Measurements from ENCODE around the gene FBLN1. TPM values are rescaled to one million over a fixed set of nuclear protein-coding genes. Genes with fewer than 3 reads are reported as not detected.

FBLN1 gene
- total RNA-seq, 1 donor from 2014 or later, result 7.4 TPM

DNA sequence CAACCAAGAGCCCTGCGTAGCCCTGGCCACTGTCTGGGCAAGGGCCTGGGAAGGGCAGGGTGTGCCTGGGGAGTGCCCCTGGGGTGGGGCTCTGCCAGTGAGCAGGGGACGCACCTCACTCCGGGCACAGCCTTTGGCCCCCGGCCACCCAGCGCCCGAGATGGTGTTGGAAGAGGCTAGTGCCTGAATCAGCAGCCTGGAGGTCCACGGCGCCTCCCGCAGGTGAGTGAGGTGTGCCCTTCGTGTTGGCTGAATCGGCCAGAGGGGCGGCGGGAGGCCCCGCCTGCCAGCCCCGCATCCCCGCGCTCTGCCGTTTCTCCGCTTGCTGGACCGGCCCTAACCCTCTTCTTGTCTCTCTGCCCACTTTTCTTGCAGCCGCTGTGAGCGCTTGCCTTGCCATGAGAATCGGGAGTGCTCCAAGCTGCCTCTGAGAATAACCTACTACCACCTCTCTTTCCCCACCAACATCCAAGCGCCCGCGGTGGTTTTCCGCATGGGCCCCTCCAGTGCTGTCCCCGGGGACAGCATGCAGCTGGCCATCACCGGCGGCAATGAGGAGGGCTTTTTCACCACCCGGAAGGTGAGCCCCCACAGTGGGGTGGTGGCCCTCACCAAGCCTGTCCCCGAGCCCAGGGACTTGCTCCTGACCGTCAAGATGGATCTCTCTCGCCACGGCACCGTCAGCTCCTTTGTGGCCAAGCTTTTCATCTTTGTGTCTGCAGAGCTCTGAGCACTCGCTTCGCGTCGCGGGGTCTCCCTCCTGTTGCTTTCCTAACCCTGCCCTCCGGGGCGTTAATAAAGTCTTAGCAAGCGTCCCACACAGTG is 60.1 kb downstream of the FBLN1 start:
- no peak for DNase-seq (ENCODE audit: extremely low read depth, low read depth, low spot score)

DNA sequence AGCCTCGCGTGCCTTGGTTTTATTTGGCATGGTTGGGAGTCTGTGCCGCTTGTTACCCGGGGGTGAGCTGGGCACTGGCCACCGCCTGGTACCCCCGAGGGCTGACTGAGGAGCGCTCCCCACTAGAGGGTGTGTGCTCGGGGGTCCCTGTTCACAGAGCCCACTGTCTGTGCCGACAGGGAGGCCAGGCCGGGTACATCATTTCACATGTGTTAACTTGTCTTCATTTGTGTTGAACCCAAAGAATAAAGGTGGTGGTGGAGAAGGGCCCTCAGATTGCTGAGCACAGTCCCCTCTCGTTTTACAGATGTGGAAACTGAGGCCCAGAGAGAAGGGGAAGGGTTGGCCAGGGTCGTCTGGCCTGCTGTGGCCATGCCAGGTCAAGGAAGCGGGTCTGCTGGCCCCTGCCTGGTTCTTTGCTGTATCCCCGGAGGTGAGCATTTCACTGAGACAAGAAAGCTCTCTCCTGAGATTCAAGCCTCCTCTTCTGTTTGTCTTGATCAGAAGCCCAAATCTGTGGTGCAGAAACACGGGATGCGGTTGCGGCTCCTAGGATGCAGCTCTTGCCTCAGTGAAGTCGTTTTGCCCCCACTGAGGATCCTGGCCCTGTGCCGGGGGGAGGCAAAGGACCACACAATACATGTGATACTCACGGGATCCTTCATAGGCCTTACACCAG is 60.8 kb downstream of the FBLN1 start:
- DNase-seq (ENCODE audit: extremely low read depth, low read depth, low spot score), result no peak

GRCh38 chr22:45564349-45565030 is 61.8 kb downstream of the FBLN1 start:
- DNase-seq (ENCODE audit: extremely low read depth, low read depth, low spot score), result no peak

- DNase-seq (ENCODE audit: extremely low read depth, low read depth, low spot score), result no peak
Observed at GRCh38 chr22:45565171-45565570, 62.5 kb downstream of the FBLN1 start.

GRCh38 chr22:45565973-45566372 is 63.3 kb downstream of the FBLN1 start:
- no peak for DNase-seq (ENCODE audit: extremely low read depth, low read depth, low spot score)

DNA sequence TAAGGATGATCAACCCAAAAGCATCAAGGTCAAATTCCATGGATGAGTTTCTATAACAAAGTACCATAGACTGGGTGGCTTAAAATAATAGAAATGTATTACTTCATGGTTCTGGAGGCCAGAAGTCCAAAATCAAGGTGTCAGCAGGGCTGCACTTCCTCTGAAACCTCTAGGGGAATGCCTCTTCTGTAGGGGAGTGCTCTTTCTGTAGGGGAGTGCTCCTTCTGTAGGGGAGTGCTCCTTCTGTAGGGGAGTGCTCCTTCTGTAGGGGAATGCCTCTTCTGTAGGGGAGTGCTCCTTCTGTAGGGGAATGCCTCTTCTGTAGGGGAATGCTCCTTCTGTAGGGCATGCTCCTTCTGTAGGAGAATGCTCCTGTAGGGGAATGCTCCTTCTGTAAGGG is 65.5 kb downstream of the FBLN1 start:
- DNase-seq (ENCODE audit: extremely low read depth, low read depth, low spot score), result no peak

- no peak for DNase-seq (ENCODE audit: extremely low read depth, low read depth, low spot score)
Observed at GRCh38 chr22:45571089-45571488, 68.4 kb downstream of the FBLN1 start.

- no peak for DNase-seq (ENCODE audit: extremely low read depth, low read depth, low spot score)
Observed at GRCh38 chr22:45572444-45572843, 69.8 kb downstream of the FBLN1 start.

DNA sequence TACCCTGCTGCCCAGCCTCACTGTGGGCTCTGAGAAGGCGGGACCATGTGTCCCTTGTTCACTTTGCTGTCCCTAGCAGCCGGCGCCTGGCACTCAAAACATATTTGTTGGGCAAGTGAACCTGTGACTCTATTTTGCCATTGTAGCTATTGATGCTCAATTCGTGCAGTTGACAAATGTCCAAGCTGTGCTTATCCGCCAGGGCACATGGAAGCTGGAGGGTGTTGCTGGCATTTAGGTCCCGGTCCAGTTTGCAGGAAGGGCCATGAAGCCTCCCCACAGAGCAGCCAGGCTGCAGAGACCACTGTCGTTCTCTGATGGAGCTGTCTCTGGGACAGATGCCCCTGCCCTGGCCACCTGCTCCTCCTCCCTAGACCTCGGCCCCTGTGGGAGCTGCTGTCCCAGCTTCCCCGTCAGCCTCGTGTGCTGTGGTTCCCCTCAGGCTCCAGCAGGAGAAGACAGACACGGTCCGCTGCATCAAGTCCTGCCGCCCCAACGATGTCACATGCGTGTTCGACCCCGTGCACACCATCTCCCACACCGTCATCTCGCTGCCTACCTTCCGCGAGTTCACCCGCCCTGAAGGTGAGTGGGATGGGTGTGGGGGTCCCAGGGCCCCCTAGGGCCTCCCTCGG is 71.5 kb downstream of the FBLN1 start:
- no peak for DNase-seq (ENCODE audit: extremely low read depth, low read depth, low spot score)

- no peak for DNase-seq (ENCODE audit: extremely low read depth, low read depth, low spot score)
Observed at GRCh38 chr22:45575173-45575572, 72.5 kb downstream of the FBLN1 start.

- no peak for DNase-seq (ENCODE audit: extremely low read depth, low read depth, low spot score)
Observed at GRCh38 chr22:45575607-45576272, 73.1 kb downstream of the FBLN1 start.

DNA sequence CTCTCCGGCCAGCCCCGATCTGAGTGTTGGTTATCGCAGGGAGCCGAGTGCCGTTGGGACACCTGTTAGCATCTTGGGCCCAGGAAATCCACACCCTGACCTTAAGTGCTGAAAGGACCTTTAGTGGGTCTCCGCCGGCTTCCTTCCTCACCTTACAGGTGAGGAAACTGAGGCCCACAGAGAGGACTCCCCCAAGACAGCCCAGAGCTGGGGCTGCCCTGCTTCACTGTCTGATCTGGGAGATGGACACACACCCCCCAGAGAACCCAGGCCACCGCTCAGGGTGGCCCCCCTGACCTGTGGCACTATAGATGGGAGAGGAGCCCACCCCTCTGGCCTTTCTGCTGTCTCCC is 73.6 kb downstream of the FBLN1 start:
- DNase-seq (ENCODE audit: extremely low read depth, low read depth, low spot score), result no peak

- no peak for DNase-seq (ENCODE audit: extremely low read depth, low read depth, low spot score)
Observed at GRCh38 chr22:45576730-45577464, 74.2 kb downstream of the FBLN1 start.

GRCh38 chr22:45577746-45578523 is 75.3 kb downstream of the FBLN1 start:
- DNase-seq (ENCODE audit: extremely low read depth, low read depth, low spot score), result peak; percentile 31

DNA sequence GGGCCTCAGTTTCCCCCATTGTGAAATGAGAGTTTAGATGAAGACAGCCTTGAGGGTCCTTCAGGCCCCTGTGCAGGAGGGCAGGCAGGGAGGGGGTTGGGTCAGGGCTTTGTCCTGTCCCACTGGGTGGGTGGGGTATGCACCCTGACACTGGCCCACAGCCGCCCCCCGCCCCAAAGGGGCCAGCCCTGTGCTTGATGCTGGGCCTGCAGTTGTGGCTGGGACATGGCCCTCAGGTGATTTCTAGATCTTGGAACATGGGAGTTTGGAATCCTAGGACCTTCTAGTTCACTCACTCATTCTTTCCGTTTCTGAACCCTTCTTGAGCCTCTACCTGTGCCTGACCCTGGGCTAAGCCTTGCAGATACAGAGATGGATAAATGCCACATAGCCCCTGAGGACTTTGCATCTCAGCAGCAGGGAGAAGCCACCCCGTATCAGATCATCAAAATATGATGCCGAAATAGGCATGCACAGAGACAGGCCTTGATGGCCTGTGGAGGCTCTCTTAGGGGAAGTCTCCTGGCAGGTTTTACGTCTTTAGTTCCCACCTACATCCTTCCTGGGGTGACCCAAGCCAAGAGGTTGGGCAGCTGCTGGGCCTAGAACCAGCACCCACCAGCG is 76.0 kb downstream of the FBLN1 start:
- DNase-seq (ENCODE audit: extremely low read depth, low read depth, low spot score), result no peak

DNA sequence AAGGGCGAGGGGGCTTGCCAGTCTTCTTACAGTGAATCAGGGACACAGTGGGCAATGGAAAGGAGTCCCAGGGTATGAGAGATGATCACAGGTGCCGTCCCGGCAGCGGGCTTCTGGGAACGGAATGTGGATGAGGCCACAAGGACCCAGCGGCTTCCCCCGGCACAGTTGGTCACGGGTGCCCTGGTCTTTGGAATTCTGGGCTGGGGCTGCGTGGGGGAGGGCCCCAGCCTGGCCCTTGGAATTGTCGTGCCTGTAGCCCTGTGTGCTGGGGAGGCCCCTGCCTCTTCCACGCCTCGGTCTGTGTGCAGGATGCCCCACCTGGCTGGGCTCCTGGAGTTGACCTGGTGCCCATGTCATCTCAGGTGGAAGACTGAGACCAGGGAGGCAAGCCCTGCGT is 76.6 kb downstream of the FBLN1 start:
- DNase-seq (ENCODE audit: extremely low read depth, low read depth, low spot score), result no peak

DNA sequence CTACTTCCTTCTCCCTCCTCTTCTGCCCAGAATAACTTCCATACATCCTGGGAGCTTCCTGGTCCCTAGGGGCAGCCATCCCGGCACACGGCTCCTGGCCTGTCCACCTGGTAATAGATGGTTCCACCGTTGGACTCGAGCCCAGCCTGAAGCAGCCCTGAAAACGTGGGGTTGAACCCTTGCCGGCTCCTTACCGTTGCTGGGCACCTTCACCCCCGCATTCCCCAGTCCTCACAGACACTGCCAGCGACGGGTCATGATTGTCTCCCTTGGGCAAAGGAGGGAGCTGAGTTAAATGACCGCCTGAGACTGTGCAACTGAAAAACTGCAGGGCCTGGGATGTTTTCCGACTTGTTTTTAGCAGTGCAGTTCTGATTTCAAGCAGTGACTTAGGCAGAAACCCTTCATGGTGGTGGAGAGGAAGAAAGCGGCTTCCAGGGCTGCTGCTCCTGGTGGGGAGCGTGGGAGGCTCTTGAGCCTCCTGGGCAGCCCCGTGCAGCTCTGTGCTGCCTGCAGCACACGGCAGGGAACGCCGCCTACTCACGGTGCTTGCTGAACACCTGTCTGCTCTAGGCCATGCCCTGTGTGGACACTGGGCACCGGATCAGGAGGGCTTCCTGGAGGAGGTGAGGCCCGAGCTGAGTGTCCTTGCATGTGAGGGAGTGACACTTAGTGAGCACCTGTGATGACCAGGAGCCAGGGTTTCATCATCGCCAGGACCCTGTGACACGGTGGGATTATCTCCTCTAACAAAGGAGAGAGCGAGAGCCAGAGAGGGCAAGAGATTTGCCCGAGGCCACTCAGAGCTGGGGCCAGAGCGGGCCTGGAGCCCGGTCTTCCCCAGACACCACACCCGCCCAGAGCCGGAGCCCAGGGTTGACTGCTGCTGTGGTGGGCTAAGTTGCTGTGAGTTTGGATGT is 77.4 kb downstream of the FBLN1 start:
- DNase-seq (ENCODE audit: extremely low read depth, low read depth, low spot score), result no peak

Data from glomerular endothelial cell (primary cell).